Stimulated activated CD4-positive, alpha-beta T cell treated with anti-CD3 and anti-CD28 coated beads, Interleukin-1b, Interleukin-23, amount 100 ng/mL, for 1 hour (primary cell): ENCODE results near the gene MAPK6.

Source experiments
- DNase-seq, 2 donors: peaks; one replicate each; pipeline ENCODE4 v3.0.0-alpha.2; 2020; ENCODE audit warnings: low read depth in 2 of 2

Gene MAPK6

DNA sequence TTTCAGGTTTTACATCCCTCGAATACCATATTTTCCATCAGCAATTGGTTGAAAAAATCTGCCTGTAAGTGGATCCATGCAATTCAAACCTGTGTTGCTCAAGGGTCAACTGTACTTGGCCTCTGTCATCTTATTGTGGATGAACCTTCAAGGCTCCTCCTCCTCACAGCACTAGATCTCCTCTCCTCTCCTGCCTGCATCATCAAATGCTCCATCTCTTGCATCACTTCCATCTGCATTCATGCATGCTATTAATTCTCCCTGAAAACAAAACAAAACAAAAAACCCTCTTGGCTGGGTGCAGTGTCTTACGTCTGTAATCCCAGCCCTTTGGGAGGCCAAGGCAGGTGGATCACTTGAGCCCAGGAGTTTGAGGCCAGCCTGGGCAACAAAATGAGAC, 83.4 kb downstream of the MAPK6 start:
- DNase-seq, result no peak

DNA sequence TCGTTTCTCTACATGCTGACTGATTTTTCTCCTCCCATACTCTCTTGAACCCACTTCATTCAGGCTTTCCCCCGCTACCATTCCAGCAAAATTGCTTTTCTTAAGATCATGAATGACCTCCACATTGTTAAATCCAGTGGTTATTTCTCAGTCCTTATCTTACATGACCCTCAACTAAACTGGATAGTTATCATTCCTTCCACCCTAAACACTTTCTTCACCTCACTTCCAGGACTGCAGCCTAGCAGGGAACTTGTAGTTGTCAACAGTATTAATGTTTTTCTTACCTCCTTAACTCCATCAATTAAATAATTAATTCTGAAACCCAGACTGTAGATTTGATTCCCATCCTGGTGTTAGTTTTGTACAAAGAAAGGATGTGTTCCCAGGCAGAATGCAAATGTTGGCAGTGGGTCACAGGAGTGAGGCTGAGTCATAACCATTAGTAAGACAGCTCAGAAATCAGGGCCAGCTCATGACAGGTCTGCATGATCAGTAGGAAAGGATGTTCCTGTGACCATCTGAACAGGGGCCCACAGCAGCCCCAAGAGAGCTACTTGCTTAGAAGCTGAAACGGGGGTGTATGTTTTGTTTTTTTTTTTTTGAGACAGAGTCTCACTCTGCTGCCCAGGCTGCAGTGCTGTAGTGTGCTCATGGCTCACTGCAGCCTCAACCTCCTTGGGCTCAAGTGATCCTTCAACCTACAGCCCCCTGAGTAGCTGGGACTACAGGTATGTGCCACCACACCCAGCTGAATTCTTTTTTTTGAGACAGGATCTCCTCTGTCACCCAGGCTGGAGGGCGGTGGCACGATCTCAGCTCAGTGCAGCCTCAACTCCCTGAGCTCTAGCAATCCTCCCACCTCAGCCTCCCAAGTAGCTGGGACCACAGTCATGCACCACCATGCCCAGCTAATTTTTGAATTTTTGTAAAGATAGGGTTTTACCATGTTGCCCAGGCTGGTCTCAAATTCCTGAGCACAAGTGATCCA, 84.5 kb downstream of the MAPK6 start:
- no peak for DNase-seq

DNA sequence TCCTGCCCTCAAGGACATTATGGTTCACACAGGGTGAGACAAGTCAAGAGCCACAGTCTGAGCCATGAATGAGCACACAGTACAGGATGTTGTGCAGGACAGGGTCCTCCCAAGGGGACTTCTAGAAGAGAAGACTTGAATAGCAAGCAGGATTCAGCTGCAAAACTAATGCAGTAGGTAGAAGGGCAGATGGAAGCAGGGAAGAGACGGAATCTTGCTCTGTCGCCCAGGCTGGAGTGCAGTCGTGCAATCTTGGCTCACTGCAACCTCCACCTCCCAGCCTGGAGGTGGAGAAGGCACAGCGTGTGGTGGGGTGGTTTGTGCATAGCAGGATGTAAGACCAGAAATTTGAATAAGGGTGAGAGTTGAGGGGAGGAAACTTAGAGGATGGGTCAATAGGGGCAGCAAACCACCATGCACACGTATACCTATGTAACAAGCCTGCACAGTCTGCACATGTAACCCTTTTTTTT, 85.5 kb downstream of the MAPK6 start:
- DNase-seq, result no peak

DNA sequence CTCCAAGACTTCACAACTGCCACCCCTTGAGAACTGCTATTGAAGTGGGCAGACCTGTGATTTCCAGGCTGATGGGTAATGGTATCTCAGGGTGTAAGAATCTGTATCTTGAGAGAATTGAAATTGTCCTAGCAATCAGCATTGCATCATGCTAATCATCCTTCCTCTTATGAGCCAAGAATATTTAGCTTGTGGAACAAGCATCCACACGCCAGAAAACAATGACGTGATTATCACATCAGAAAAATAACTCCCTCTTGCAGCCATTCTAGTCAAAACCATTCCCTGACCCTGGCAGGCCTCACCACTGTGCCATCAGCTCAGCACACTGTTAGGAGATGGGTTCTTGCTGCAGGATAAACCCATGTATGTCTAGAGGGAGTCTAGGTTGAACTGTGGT, 86.8 kb downstream of the MAPK6 start:
- DNase-seq, result no peak

DNA sequence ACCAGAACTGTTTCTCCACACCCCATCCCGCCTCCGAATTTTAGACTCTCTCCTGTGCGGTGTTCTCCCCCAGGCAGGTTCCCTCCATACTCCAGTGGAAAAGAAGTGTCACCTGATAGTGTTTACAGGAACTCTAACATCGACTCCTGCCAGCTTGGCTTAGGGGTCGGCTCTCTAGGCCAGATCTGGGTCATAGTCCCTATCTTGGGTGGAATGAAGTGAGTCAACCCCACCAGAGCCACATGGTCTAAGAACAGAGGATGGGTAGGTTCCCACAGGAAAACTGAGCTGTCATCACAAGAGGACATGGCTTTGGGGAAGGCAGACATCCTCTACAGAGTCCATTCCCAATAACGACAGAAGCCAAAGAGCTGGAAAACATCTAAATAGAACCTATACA, 87.6 kb downstream of the MAPK6 start:
- DNase-seq, result no peak

DNA sequence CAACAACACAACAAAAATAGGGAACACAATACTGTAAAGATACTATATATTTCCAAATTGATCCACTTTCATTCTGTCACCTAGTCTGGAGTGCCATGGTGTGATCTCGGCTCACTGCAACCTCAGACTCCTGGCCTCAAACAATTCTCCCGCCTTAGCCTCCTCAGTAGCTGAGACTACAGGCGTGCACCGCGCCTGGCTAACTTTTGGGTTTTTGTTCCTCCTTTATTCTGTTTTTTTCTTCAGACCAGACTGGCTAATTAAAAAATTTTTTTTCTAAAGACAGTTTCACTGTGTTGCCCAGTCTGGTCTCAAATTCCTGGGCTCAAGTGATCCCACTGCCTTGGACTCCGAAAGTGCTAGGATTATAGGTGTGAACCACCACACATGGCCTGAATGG, 88.2 kb downstream of the MAPK6 start:
- DNase-seq, result no peak

DNA sequence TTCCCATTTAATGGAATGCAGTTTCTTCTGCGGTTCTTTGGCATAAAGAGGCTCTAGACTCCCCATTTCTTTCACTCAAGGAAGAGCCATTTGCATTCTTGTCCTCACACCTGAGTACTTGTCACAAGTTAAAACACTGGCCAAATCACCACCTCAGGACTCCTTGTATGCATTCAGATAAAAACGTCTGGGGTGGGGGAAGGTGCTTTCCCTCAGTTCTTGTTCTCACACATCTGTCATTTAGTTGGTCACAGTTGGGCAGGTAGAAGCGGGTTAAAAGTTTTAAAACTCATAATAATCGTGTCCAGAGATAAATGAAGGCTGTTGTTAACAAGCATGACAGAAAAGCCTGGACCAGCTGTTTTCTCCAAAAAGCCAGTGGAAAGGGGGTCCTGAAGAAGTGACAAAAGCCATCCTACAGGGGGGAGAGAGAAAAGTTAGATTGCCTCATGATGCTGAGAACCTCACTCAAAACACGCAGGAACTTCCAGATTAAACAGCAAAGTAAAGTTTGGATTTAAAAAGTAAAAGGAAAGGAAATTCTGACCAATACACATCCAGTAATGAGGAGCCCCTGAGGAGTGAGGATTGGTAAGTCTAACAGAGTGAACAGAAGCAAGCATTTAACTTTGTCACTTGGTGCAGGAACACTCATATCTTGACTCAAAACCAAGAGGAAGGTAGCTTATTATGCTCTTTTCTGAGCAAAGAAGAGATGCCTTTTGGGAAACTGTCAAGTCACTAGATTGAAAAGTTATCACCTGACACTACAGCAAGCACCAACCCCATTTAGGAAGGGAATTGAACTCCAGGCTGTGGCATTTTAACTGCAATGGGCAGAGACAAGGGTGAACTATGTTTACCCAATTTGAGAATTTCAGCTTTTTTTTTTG, 90.8 kb downstream of the MAPK6 start:
- no peak for DNase-seq

DNA sequence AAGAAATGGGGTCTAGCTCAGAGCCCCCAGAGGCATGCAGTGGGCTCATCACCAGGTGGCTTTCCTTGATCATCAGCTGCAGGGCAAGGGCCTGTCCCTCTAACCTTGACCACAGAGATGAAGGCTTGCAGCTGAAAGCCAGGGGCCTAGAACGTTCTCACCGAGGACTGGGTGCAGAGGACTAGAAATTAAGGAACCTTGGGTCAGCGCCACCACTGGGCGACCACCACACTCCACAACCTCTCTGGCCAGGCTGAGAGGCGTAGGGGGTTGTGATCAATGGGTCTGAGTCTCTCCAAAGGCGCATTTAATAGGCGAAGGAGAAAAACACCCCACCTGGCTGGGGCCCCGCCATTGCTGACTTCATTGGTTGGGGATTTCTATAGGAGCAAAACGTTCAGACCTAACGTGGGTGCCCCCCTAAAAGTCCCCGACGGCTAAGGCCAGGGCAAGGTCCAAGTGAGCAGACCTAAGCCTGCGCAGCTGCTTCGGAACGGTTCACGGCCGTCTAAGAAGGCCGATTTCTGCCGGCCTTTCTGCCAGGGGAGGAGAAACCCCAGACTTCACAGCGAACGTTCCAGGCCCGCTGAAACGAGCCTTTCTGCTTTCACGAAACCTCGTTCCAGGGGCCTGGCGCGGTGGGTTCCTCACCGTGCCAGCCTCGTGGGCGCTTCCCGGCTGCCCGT, 92.6 kb downstream of the MAPK6 start:
- no peak for DNase-seq

DNA sequence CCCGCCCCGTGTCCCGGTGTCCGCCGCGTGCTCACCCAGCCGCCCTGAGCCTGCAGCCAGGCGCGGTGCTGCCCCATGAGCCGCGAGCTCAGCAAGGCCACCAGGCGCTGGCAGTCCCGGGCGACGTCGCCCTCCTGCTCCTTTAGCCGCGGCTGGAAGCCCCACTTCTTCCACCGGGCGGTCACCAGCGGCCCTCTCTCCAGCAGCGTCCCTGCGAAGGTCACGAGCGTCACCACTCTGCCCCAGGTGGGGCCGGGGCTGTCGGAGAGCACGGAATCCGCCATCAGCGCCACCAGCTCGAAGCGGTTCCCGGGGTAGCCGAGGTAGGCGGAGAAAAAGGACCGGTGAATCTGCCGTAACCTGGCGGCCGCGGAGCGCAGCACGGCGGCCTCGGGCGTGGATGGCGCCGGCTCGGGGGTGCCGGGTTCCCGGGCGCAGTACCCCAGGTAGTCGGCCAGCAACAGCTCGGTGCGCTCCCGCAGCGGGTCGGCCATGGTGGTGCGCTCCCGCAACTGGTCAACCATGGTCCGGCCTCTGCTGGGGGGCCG, 93.3 kb downstream of the MAPK6 start:
- DNase-seq, result peak in 1 of 2 donors; percentile 12

DNA sequence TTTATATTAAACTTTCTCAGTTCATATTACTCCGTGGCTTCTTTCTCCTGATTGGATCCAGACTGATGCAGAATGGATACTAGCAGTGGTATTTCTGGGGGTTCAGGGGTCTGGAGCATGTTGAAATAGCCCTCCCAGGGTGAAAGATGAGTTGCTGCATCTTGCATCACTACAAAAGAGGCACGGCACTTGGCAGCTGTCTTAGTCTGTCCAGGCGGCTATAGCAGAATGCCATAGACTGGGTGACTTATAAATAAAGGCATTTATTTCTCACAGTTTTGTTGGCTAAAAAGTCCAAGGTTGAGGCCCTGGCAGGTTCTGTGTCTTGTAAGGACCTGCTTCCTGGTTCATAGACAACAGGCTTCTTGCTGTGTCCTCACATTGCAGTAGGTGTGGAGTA, 94.2 kb downstream of the MAPK6 start:
- no peak for DNase-seq

DNA sequence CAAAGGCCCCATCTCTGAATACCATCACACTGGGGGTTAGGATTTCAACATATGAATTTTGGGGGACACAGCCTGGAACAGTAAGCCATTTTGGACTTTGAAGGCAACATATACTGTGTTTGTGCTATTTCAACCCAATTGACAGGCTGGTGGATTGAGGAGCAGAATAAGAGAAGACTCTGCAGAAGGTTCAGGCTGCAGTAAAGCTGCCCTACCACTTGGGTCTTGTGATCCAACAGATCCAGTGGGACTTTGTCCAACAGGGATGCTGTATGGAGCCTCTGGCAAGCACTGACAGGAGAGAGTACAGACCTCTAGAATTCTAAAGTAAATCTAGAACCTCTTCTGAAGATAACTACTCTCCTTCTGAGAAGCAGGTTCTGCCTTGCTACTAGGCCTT, 94.7 kb downstream of the MAPK6 start:
- no peak for DNase-seq

DNA sequence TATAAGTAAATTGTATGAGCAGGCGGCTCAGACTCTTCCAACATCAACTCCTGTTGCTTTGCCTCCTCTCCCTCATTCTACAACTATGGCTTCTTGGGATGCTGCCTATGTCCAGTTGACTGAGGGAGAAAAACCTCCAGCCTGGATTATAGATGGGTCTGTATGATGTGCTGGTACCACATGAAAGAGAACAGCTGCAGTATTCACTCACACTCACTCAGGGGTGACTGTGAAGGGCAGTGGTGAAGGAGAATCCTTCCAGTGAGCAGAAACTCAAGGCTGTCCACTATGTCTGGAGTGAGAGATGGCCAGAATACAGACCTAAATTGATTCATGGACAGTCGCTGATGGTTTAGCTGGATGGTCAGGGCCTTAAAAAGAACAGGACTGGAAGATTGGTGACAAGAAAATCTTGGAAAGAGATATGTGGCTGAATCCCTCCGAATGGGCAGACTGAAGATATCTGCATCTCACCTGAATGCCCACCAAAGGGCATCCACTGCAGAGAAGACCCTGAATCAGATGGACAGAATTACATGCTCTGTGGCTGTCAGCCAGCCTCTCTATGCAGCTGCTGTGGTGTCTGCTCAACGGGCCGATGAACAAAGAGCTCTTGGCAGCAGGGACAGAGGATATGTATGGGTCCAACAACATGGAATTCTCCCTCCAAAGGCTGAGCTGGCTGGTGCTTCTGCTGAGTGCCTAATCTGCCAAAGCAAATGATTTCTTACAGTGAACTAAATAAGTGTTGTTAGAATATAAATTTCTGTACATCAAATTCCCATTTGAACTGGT, 95.4 kb downstream of the MAPK6 start:
- DNase-seq, result no peak

DNA sequence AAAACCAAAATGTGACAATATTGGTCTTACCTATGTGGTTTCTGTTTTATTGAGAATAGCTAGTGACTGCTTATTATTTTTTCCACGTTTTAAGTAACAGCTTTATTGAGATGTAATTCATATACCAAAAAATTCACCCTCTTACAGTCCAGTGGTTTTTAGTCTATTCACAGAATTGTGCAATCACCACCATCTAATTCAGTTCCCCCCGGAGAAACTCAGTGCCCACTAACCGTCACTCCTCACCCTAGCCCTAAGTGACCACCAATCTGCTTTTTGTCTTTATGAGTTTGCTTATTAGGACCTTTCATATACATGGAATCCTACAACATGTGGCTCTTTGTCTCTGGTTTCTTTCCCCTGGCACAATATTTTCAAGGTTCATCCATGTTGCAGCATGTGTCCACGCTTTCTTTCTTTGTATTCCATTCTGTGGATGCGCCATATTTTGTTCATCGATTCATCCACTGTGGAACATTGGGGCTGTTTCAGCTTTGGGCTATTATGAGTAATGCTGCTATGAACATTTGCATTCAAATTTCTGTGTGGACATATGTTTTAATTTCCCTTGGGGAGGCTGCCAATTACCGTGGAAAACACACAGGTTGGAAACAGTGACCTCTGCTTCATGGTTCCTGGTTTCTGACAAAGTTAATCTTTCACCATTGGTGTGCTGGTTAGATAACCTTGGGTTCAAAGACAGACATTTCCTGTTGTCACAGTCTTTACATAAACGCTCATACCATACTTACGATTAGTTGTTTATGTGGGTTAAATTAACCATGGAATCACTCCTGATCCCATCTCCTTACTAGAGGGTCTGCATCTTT, 96.8 kb downstream of the MAPK6 start:
- DNase-seq, result no peak
